ENCODE data around the gene TADA2B. TPM values are rescaled to one million over a fixed set of nuclear protein-coding genes. Genes with fewer than 3 reads are reported as not detected.

TADA2B gene
- total RNA-seq, 1 experiment from 2014 or later: 5.7 TPM

GRCh38 chr4:7046971-7047370 is 3.8 kb downstream of the TADA2B start:
- no peak for DNase-seq
- Histone ChIP-seq H3K36me3 (no peaks in the 10 kb centered on the region), H3K9me3 (no peaks in the 10 kb centered on the region), H3K27me3 (no peaks in the 10 kb centered on the region), H3K4me3 (no peak overlapping the region)

GRCh38 chr4:7048642-7049041 is 5.5 kb downstream of the TADA2B start:
- no peak overlapping the region for H3K4me3 ChIP-seq
- no peak for DNase-seq
- H3K27me3 ChIP-seq: no peaks in the 10 kb centered on the region
- no peaks in the 10 kb centered on the region for H3K9me3 ChIP-seq
- H3K36me3 ChIP-seq: no peaks in the 10 kb centered on the region

GRCh38 chr4:7049295-7049694 is 6.1 kb downstream of the TADA2B start:
- H3K4me3 ChIP-seq: no peak overlapping the region
- DNase-seq: no peak

GRCh38 chr4:7049739-7050138 is 6.6 kb downstream of the TADA2B start:
- Histone ChIP-seq H3K9me3 (no peaks in the 10 kb centered on the region), H3K27me3 (no peaks in the 10 kb centered on the region), H3K4me3 (no peak overlapping the region), H3K36me3 (no peaks in the 10 kb centered on the region)
- DNase-seq: no peak

More at GRCh38 chr4:7049295-7049694, 6.1 kb downstream of the TADA2B start:
- Histone ChIP-seq H3K36me3 (no peaks in the 10 kb centered on the region), H3K9me3 (no peaks in the 10 kb centered on the region), H3K27me3 (no peaks in the 10 kb centered on the region)

- H3K27me3 ChIP-seq: no peaks in the 10 kb centered on the region
- H3K36me3 ChIP-seq: no peaks in the 10 kb centered on the region
- DNase-seq: no peak
- no peak overlapping the region for H3K4me3 ChIP-seq
- no peaks in the 10 kb centered on the region for H3K9me3 ChIP-seq
These were observed 7.4 kb downstream of the TADA2B start for GRCh38 chr4:7050481-7051143.

- Histone ChIP-seq H3K27me3 (no peaks in the 10 kb centered on the region), H3K9me3 (no peaks in the 10 kb centered on the region), H3K36me3 (no peaks in the 10 kb centered on the region), H3K4me3 (no peak overlapping the region)
- DNase-seq: no peak
These were observed 7.9 kb downstream of the TADA2B start for GRCh38 chr4:7051144-7051495.

GRCh38 chr4:7051905-7052304 is 8.7 kb downstream of the TADA2B start:
- Histone ChIP-seq H3K36me3 (no peaks in the 10 kb centered on the region), H3K27me3 (no peaks in the 10 kb centered on the region), H3K4me3 (no peak overlapping the region), H3K9me3 (no peaks in the 10 kb centered on the region)
- no peak for DNase-seq

- no peaks in the 10 kb centered on the region for H3K27me3 ChIP-seq
- no peak overlapping the region for H3K4me3 ChIP-seq
- no peaks in the 10 kb centered on the region for H3K9me3 ChIP-seq
- no peak for DNase-seq
- no peaks in the 10 kb centered on the region for H3K36me3 ChIP-seq
These were observed 9.1 kb downstream of the TADA2B start for GRCh38 chr4:7052313-7052712.

GRCh38 chr4:7052923-7053715 is 9.9 kb downstream of the TADA2B start:
- H3K4me3 ChIP-seq: no peak overlapping the region

GRCh38 chr4:7054106-7054880 is 11.1 kb downstream of the TADA2B start:
- H3K36me3 ChIP-seq: peaks cover 3% of the 10 kb centered on the region
- H3K4me3 ChIP-seq: no peak overlapping the region
- DNase-seq: no peak
- H3K9me3 ChIP-seq: no peaks in the 10 kb centered on the region
- no peaks in the 10 kb centered on the region for H3K27me3 ChIP-seq

More at GRCh38 chr4:7052923-7053715, 9.9 kb downstream of the TADA2B start:
- DNase-seq: no peak
- Histone ChIP-seq H3K36me3 (no peaks in the 10 kb centered on the region), H3K27me3 (no peaks in the 10 kb centered on the region), H3K9me3 (no peaks in the 10 kb centered on the region)

- Histone ChIP-seq H3K27me3 (no peaks in the 10 kb centered on the region), H3K4me3 (no peak overlapping the region), H3K36me3 (peaks cover 11% of the 10 kb centered on the region), H3K9me3 (no peaks in the 10 kb centered on the region)
- DNase-seq: no peak
These were observed 12.2 kb downstream of the TADA2B start for GRCh38 chr4:7055111-7055989.

- Histone ChIP-seq H3K36me3 (peaks cover 15% of the 10 kb centered on the region), H3K4me3 (no peak overlapping the region), H3K27me3 (no peaks in the 10 kb centered on the region), H3K9me3 (no peaks in the 10 kb centered on the region)
- no peak for DNase-seq
These were observed 12.8 kb downstream of the TADA2B start for GRCh38 chr4:7055990-7056325.

GRCh38 chr4:7058792-7059191 is 15.6 kb downstream of the TADA2B start:
- Histone ChIP-seq H3K9me3 (no peaks in the 10 kb centered on the region), H3K4me3 (no peak overlapping the region), H3K27me3 (no peaks in the 10 kb centered on the region), H3K36me3 (peaks cover 31% of the 10 kb centered on the region)
- no peak for DNase-seq

- peaks cover 35% of the 10 kb centered on the region for H3K36me3 ChIP-seq
These were observed 16.5 kb downstream of the TADA2B start for GRCh38 chr4:7059662-7060061.

GRCh38 chr4:7060346-7061150 is 17.4 kb downstream of the TADA2B start:
- Histone ChIP-seq H3K4me3 (no peak overlapping the region), H3K27me3 (no peaks in the 10 kb centered on the region), H3K9me3 (no peaks in the 10 kb centered on the region), H3K36me3 (peaks cover 40% of the 10 kb centered on the region)
- DNase-seq: no peak

More at GRCh38 chr4:7059662-7060061, 16.5 kb downstream of the TADA2B start:
- H3K4me3 ChIP-seq: no peak overlapping the region
- H3K27me3 ChIP-seq: no peaks in the 10 kb centered on the region
- no peak for DNase-seq
- H3K9me3 ChIP-seq: no peaks in the 10 kb centered on the region

- DNase-seq: no peak
- no peaks in the 10 kb centered on the region for H3K9me3 ChIP-seq
- no peaks in the 10 kb centered on the region for H3K27me3 ChIP-seq
- no peak overlapping the region for H3K4me3 ChIP-seq
- H3K36me3 ChIP-seq: peaks cover 47% of the 10 kb centered on the region
These were observed 18.6 kb downstream of the TADA2B start for GRCh38 chr4:7061815-7062214.
